Vagina (tissue), 2 donors: ENCODE results near the gene DOCK2. TPM values are rescaled to one million over a fixed set of nuclear protein-coding genes. Genes with fewer than 3 reads are reported as not detected.

Source experiments
- DNase-seq, 2 donors: peaks; one replicate each; pipeline ENCODE4 v3.0.0-alpha.2; 2017; ENCODE audit errors: extremely low spot score in 2 of 2
- H3K27ac ChIP-seq: fragments of 200-600 bp; sonication (generic); one replicate; pipeline ENCODE4 v1.5.1; 2019
- H3K27me3 ChIP-seq: fragments of 200-600 bp; sonication (generic); one replicate; pipeline ENCODE4 v1.5.1; 2019
- H3K36me3 ChIP-seq, 2 donors: fragments of 200-600 bp; sonication (generic); one replicate each; pipeline ENCODE4 v1.5.1; 2017 to 2019
- H3K4me1 ChIP-seq: fragments of 200-600 bp; sonication (generic); one replicate; pipeline ENCODE4 v1.5.1; 2019
- H3K4me3 ChIP-seq, 2 donors: fragments of 200-600 bp; sonication (generic); 1 replicate in 1 of 2; 2 replicates in 1 of 2; pipeline ENCODE4 v1.5.1; 2016 to 2019
- H3K9me3 ChIP-seq: fragments of 200-600 bp; sonication (generic); one replicate; pipeline ENCODE4 v1.5.1; 2019
- POLR2A ChIP-seq, 2 donors: fragments of 450-650 bp; IDR thresholded peaks; one replicate each; pipeline ENCODE4 v1.6.1; 2017; ENCODE audit warnings: antibody characterized with exemption in 2 of 2, mild to moderate bottlenecking in 2 of 2, moderate library complexity in 2 of 2
- POLR2AphosphoS5 ChIP-seq, 2 donors: sonication (generic); formaldehyde crosslinking; IDR thresholded peaks; one replicate each; pipeline ENCODE4 v1.9.0; 2017; ENCODE audit warnings: antibody characterized with exemption in 2 of 2, mild to moderate bottlenecking in 2 of 2, low read depth in 1 of 2; ENCODE audit not compliant: insufficient read depth in 1 of 2
- intact Hi-C: fragments of 100-400 bp; cut with DNase I; formaldehyde crosslinking; loops from one replicate; pipeline ENCODE4 v1.15.1; 2023
- total RNA-seq: library from RNA; depleted of rRNA; stranded (reverse); fragments of >200 nt; gene quantifications from one replicate; pipeline ENCODE4 v1.2.3, GENCODE V29; 2016
- TF ChIP-seq, protein P1 (sequence below), 3 experiments: fragments of 450-650 bp in 2 of 3; fragments of 200-600 bp in 1 of 3; sonication (generic) in 1 of 3; IDR thresholded peaks; one replicate each; pipeline ENCODE4 v1.5.1; 2017 to 2019; ENCODE audit warnings: antibody characterized with exemption in 3 of 3, mild to moderate bottlenecking in 2 of 3, moderate library complexity in 2 of 3

The DOCK2 gene
- total RNA-seq, 1 donor from 2014 or later: 18.2 TPM

DNA sequence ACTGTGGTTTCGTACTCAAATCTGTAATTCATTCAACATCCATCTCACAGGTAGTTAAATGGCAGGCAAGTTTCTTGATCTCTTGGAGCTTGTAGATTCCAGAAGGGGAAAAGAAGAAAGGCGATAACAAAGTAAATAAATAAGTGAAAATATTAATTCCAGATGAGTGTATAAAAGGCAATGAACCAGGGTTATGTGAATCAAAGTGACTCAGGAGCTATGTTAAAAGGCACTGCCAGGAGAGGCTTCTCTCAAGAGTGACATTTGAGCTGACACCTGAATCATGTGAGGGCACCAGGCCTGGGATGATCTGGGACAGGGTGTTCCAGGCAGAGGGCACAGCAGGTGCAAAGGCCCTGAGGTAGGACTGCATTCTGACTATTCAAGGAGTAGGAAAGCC, 45.0 kb downstream of the DOCK2 start:
- H3K27ac ChIP-seq: no peak overlapping the region
- H3K4me3 ChIP-seq: no peak overlapping the region
- intact Hi-C loops: no loop called here
- DNase-seq: no peak
- TF ChIP-seq, protein P1, sequence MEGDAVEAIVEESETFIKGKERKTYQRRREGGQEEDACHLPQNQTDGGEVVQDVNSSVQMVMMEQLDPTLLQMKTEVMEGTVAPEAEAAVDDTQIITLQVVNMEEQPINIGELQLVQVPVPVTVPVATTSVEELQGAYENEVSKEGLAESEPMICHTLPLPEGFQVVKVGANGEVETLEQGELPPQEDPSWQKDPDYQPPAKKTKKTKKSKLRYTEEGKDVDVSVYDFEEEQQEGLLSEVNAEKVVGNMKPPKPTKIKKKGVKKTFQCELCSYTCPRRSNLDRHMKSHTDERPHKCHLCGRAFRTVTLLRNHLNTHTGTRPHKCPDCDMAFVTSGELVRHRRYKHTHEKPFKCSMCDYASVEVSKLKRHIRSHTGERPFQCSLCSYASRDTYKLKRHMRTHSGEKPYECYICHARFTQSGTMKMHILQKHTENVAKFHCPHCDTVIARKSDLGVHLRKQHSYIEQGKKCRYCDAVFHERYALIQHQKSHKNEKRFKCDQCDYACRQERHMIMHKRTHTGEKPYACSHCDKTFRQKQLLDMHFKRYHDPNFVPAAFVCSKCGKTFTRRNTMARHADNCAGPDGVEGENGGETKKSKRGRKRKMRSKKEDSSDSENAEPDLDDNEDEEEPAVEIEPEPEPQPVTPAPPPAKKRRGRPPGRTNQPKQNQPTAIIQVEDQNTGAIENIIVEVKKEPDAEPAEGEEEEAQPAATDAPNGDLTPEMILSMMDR (IDR thresholded peaks at IDR 0.05): no peak
- no peak for TF ChIP-seq POLR2A (IDR thresholded peaks at IDR 0.05)
- no peaks in the 10 kb centered on the region for H3K27me3 ChIP-seq
- no peaks in the 10 kb centered on the region for H3K9me3 ChIP-seq
- H3K4me1 ChIP-seq: no peaks in the 10 kb centered on the region
- no peaks in the 10 kb centered on the region for H3K36me3 ChIP-seq

DNA sequence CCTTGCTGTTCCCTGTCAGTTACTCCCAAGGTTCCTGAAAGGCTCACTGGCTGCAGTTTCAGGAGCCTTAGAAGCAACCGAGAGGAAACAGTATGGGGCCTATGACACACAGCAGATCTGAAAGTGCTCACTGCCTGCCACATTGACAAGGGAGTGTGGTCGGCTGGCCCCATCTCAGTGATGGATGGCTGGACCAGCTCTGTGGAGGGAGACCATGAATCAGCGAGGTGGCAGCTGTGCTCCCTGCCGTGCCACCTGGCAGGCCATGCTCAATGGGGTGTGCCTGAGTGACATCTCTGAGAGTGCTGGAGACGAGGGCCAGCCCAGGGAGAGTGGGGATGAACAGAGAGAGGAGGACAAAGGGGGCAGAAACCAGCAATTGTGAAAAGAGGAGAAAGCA, 49.1 kb downstream of the DOCK2 start:
- no peak for DNase-seq
- Histone ChIP-seq H3K4me3 (no peak overlapping the region), H3K36me3 (no peaks in the 10 kb centered on the region), H3K27ac (no peak overlapping the region), H3K4me1 (no peaks in the 10 kb centered on the region), H3K9me3 (no peaks in the 10 kb centered on the region), H3K27me3 (no peaks in the 10 kb centered on the region)
- TF ChIP-seq POLR2A (IDR thresholded peaks at IDR 0.05) (no peak), POLR2AphosphoS5 (IDR thresholded peaks at IDR 0.05; ENCODE audit: insufficient read depth in 1 of 2, low read depth in 1 of 2) (no peak)
- TF ChIP-seq, protein P1 (IDR thresholded peaks at IDR 0.05): no peak
- intact Hi-C loops: no loop called here

DNA sequence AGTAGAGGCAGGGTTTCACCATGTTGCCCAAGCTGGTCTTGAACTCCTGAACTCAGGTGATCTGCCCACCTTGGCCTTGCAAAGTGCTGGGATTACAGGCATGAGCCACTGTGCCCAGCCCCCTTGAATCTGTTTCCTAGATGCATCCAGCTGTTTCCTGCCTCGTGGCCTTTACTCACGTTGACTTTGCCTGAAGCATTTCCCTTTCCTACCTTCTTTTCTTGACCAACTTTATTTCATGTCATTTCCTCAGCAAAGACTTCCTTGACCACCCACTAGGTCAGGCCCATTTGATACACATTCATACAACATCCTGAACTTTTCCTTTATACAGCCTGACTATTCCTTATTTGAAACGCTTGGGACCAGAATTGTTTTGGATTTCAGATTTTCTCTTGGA, 51.0 kb downstream of the DOCK2 start:
- no peaks in the 10 kb centered on the region for H3K36me3 ChIP-seq
- no peak overlapping the region for H3K4me3 ChIP-seq
- H3K27me3 ChIP-seq: no peaks in the 10 kb centered on the region
- no peak overlapping the region for H3K27ac ChIP-seq
- H3K9me3 ChIP-seq: no peaks in the 10 kb centered on the region
- TF ChIP-seq, protein P1 (IDR thresholded peaks at IDR 0.05): no peak
- intact Hi-C loops: no loop called here
- no peaks in the 10 kb centered on the region for H3K4me1 ChIP-seq
- DNase-seq: no peak

DNA sequence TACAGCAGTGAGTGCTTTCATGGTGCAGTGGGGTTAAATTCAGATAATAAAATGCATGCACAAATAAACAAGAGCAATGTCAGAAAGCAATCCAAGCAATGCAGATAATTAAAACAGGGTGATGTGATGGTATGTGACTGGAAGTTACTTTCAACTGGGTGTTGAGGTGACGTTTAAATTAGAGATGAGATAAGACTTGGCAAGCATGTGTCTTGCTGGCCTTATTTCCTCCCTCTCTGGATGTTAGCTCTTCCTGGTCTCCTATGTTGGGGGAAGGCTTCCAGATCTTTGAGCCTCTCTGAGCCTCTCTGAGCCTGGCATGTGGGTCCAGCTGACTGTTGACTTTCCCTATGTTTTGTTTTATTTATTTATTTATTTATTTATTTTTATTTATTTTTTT, 54.4 kb downstream of the DOCK2 start:
- intact Hi-C loops: no loop called here
- TF ChIP-seq, protein P1 (IDR thresholded peaks at IDR 0.05): no peak
- TF ChIP-seq POLR2AphosphoS5 (IDR thresholded peaks at IDR 0.05; ENCODE audit: insufficient read depth in 1 of 2, low read depth in 1 of 2) (no peak), POLR2A (IDR thresholded peaks at IDR 0.05) (no peak)
- H3K27ac ChIP-seq: no peak overlapping the region
- no peaks in the 10 kb centered on the region for H3K36me3 ChIP-seq
- no peak overlapping the region for H3K4me3 ChIP-seq
- H3K27me3 ChIP-seq: no peaks in the 10 kb centered on the region
- no peaks in the 10 kb centered on the region for H3K9me3 ChIP-seq
- DNase-seq: no peak
- no peaks in the 10 kb centered on the region for H3K4me1 ChIP-seq

DNA sequence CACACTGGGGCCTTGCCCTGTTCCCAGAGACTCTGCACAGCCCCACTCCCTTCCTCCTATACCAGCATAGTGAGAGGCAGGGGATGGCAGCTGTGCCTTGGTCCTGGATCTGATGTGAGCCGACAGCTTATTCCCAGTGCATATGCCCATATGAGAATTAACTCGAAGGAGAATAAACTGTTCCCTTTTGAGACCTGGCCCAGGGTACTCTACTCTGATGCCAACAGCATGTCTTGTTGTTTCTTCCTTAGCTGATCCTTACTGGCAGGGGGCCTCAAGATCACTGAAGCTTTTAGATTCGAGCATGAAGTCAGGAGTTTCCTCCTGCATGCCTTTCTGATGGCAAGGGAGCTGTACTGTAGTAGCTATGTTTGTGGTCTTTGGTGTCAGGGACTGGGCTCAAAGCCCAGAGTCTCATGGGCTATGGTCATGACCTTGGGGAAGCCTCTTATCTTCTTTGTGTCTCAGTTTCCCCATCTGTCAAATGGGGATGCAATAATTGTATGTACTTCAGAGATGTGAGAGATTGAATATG, 57.1 kb downstream of the DOCK2 start:
- H3K4me3 ChIP-seq: no peak overlapping the region
- DNase-seq: no peak
- TF ChIP-seq POLR2A (IDR thresholded peaks at IDR 0.05) (no peak), POLR2AphosphoS5 (IDR thresholded peaks at IDR 0.05; ENCODE audit: insufficient read depth in 1 of 2, low read depth in 1 of 2) (no peak)
- TF ChIP-seq, protein P1 (IDR thresholded peaks at IDR 0.05): no peak
- no peaks in the 10 kb centered on the region for H3K36me3 ChIP-seq
- no peaks in the 10 kb centered on the region for H3K9me3 ChIP-seq
- no peaks in the 10 kb centered on the region for H3K27me3 ChIP-seq
- H3K4me1 ChIP-seq: no peaks in the 10 kb centered on the region
- H3K27ac ChIP-seq: no peak overlapping the region
- intact Hi-C loops: no loop called here
